ENCODE results near the gene RALB.

Gene RALB

GRCh38 chr2:120269076-120269744, 16.6 kb downstream of the RALB start:
- DNase-seq: peak in 1 of 2 donors; percentile 10

GRCh38 chr2:120269816-120270215, 17.2 kb downstream of the RALB start:
- no peak for DNase-seq

GRCh38 chr2:120271711-120272379, 19.2 kb downstream of the RALB start:
- DNase-seq: no peak

GRCh38 chr2:120272763-120273481, 20.3 kb downstream of the RALB start:
- DNase-seq: no peak

GRCh38 chr2:120275617-120276400, 23.2 kb downstream of the RALB start:
- no peak for DNase-seq

GRCh38 chr2:120277505-120278205, 25.0 kb downstream of the RALB start:
- DNase-seq: no peak

- DNase-seq: no peak
Observed at GRCh38 chr2:120278901-120279300, 26.2 kb downstream of the RALB start.

GRCh38 chr2:120279708-120280107, 27.1 kb downstream of the RALB start:
- no peak for DNase-seq

GRCh38 chr2:120283649-120284048, 31.0 kb downstream of the RALB start:
- DNase-seq: no peak

- DNase-seq: no peak
Observed at GRCh38 chr2:120285056-120285455, 32.4 kb downstream of the RALB start.

- no peak for DNase-seq
Observed at GRCh38 chr2:120287183-120288015, 34.7 kb downstream of the RALB start.

GRCh38 chr2:120288016-120288373, 35.3 kb downstream of the RALB start:
- no peak for DNase-seq

GRCh38 chr2:120289221-120289906, 36.7 kb downstream of the RALB start:
- DNase-seq: no peak

GRCh38 chr2:120290737-120291136, 38.1 kb downstream of the RALB start:
- DNase-seq: no peak

- no peak for DNase-seq
Observed at GRCh38 chr2:120291401-120292311, 39.0 kb downstream of the RALB start.

- no peak for DNase-seq
Observed at GRCh38 chr2:120293096-120294007, 40.7 kb downstream of the RALB start.

GRCh38 chr2:120294008-120294340, 41.3 kb downstream of the RALB start:
- DNase-seq: no peak

- DNase-seq: no peak
Observed at GRCh38 chr2:120298173-120298835, 45.7 kb downstream of the RALB start.
